Fibroblast of mammary gland (primary cell): ENCODE data around the gene PM20D1.
"Not testable (repeated sequence)": the region's sequence is repeated elsewhere in the genome, so short reads cannot be mapped to it uniquely, and the experiment has no call there.

Source experiments
- DNase-seq: peaks from one replicate; pipeline ENCODE4 v3.0.0-alpha.2; 2010; ENCODE audit warnings: low read depth
- H3K4me3 ChIP-seq: 2 replicates; pipeline ENCODE4 v1.5.1; 2011; ENCODE audit warnings: low read depth, mild to moderate bottlenecking, low read length, moderate library complexity; ENCODE audit not compliant: control insufficient read depth
- TF ChIP-seq, protein P1 (sequence below): conservative IDR thresholded peaks from 2 replicates; pipeline ENCODE4 v1.5.1; 2011; ENCODE audit warnings: low read depth, low read length, inconsistent platforms; ENCODE audit not compliant: control insufficient read depth, insufficient read depth

Gene PM20D1

GRCh38 chr1:205834751-205835150, 15.2 kb downstream of the PM20D1 start:
- TF ChIP-seq, protein P1, sequence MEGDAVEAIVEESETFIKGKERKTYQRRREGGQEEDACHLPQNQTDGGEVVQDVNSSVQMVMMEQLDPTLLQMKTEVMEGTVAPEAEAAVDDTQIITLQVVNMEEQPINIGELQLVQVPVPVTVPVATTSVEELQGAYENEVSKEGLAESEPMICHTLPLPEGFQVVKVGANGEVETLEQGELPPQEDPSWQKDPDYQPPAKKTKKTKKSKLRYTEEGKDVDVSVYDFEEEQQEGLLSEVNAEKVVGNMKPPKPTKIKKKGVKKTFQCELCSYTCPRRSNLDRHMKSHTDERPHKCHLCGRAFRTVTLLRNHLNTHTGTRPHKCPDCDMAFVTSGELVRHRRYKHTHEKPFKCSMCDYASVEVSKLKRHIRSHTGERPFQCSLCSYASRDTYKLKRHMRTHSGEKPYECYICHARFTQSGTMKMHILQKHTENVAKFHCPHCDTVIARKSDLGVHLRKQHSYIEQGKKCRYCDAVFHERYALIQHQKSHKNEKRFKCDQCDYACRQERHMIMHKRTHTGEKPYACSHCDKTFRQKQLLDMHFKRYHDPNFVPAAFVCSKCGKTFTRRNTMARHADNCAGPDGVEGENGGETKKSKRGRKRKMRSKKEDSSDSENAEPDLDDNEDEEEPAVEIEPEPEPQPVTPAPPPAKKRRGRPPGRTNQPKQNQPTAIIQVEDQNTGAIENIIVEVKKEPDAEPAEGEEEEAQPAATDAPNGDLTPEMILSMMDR = no peak
- no peak overlapping the region for H3K4me3 ChIP-seq
- no peak for DNase-seq

GRCh38 chr1:205832326-205832751, 17.6 kb downstream of the PM20D1 start:
- TF ChIP-seq, protein P1 = no peak
- DNase-seq = no peak
- no peak overlapping the region for H3K4me3 ChIP-seq

- no peak for DNase-seq
- TF ChIP-seq, protein P1 = no peak
- no peak overlapping the region for H3K4me3 ChIP-seq
Measured at GRCh38 chr1:205827623-205828022, 22.3 kb downstream of the PM20D1 start.

DNA sequence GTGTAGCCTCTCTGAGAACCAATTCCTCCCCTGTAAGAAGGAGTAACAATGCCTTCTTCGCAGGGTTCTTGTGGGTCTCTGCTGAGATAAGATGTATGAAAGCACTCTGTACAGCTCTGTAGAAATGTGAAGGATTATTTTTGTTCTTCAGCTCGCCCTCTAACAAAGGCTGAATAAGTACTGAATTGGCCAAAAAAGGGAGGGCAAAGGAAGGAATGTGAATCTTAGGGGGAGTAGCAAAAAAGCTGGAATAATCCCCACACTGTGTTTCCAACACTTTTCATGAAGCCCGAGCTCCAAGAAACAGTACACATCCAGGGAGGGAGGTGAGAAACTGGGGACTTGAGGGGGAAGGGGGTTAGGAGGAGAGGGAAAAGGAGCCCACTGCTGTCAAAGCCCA, 22.9 kb downstream of the PM20D1 start:
- TF ChIP-seq, protein P1 = no peak
- DNase-seq = no peak
- no peak overlapping the region for H3K4me3 ChIP-seq

DNA sequence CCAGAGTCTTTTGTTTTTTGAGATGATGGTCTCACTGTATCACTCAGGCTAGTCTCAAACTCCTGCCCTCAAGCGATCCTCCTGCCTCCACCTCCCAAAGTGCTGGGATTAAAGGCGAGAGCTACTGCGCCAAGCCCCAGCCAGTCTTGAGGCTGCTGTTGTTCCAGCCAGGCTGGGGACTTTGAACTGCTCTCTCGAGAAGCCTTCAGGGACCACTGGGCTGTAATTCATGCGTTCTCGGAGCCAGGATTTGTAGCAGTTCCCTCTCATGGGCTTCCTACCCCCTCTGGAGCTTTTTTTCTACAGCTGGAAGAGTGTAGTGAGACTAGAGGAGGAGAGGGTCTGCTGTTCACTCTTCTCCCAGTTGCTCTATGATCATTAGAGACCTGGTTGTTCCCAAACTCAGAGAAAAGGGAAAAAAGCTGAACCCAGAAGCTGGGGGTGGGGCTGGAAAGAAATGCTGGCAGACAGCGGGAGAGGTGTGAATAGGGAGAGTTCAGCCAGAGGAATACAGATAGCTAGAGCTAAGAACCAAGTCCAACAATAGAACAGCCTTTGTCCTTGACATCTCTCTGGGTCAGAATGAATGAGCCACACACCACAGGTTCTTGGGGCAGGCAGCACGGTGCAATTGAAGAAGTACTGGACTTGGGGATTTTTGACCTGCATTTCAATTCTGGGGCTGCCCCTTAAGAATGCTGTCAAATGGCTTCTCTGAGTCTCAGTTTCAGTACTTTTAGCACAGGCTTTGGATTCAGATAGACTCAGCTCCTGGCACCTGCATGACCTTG, 23.7 kb downstream of the PM20D1 start:
- no peak overlapping the region for H3K4me3 ChIP-seq
- DNase-seq = no peak
- TF ChIP-seq, protein P1 = no peak

DNA sequence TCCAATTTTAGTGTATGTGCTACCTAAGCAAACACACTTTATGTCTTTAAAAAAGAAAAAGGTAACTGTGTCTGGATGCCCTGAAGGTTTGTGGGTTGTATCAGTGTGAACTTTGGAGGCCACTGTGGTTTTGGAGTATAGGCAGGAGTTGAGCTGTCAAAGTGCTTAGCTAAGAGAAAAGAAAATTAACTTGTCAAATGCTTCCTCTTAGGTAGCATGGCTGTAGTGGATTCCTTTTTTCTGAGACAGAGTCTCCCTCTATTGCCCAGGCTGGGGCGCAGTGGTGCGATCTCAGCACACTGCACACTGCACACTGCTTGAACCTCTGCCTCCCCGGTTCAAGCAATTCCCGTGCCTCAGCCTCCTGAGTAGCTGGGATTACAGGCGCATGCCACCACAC, 25.8 kb downstream of the PM20D1 start:
- H3K4me3 ChIP-seq = no peak overlapping the region
- TF ChIP-seq, protein P1 = no peak
- DNase-seq = no peak

GRCh38 chr1:205823260-205823659, 26.7 kb downstream of the PM20D1 start:
- DNase-seq, H3K4me3 ChIP-seq: not testable (repeated sequence)
